Limb (tissue), 2 donors: ENCODE data around the gene SLCO4A1.

Source experiments
- DNase-seq, 2 donors: peaks; one replicate each; pipeline ENCODE4 v3.0.0-alpha.2; 2016; ENCODE audit errors: extremely low spot score in 2 of 2

SLCO4A1 gene

GRCh38 chr20:62714799-62715198 is 72.5 kb downstream of the SLCO4A1 start:
- DNase-seq: no peak

GRCh38 chr20:62715201-62715600 is 72.9 kb downstream of the SLCO4A1 start:
- no peak for DNase-seq

- DNase-seq: no peak
Measured at GRCh38 chr20:62716198-62716940, 74.1 kb downstream of the SLCO4A1 start.

GRCh38 chr20:62716941-62717310 is 74.6 kb downstream of the SLCO4A1 start:
- no peak for DNase-seq

- no peak for DNase-seq
Measured at GRCh38 chr20:62717933-62718332, 75.6 kb downstream of the SLCO4A1 start.

GRCh38 chr20:62718546-62718945 is 76.2 kb downstream of the SLCO4A1 start:
- DNase-seq: no peak

GRCh38 chr20:62719250-62719935 is 77.1 kb downstream of the SLCO4A1 start:
- no peak for DNase-seq
